ENCODE data around the gene SYS1. TPM values are rescaled to one million over a fixed set of nuclear protein-coding genes. Genes with fewer than 3 reads are reported as not detected.

SYS1 gene
- total RNA-seq, 4 donors from 2014 or later, result 30.9 to 49.5 (median 38.7) TPM

DNA sequence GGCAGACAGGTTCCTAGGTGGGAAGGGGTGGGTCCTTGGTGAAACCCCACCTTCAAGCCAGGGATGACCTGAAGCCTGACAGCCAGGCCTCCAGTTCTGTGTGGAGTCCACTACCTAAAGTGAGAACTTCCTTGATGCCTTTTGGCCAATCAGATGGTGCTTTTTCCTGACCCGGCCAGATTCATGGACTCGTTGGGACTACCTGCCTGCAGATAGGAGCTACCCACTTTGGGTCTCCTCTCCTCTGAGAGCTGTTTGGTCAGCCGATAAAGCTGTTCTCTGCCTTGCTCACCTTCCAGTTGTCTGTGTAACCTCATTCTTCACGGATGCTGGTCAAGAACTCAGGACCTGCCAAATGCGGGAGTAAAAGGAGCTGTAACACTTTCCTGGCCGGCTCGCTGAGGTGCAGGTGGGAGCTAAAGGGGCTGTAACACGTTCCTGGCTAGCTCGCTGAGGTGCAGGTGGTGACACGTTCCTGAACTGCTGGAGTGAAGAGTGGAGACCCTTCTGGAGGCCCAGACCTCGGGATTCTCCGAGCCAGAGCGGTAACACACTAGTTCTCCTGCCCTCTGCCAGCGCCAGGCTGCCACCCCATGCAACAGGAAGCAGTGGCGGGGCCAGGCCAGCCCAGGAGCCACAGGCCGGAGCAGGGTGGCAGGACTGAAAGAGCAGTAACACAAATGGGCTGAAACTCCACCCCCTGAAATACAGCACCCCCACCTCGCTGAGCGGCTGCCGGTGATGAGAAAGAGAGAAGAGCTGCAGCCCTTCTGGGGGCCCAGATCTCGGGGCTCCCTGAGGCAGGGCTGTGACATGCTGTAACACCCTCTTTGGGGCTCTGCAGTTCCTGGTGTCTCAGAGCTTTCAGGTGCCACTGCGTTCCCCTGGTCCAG, 31.5 kb downstream of the SYS1 start:
- peaks cover 4% of the 10 kb centered on the region for H3K36me3 ChIP-seq
- no peaks in the 10 kb centered on the region for H3K9me3 ChIP-seq
- H3K4me1 ChIP-seq, result no peaks in the 10 kb centered on the region
- no peaks in the 10 kb centered on the region for H3K27me3 ChIP-seq
- no peak overlapping the region for H3K27ac ChIP-seq
- no peak for DNase-seq (ENCODE audit: low spot score in 2 of 2)
- 91% methylated on average over 17 of the region's 21 CpGs for WGBS
- no peak overlapping the region for H3K4me3 ChIP-seq
- TF ChIP-seq, protein P1, sequence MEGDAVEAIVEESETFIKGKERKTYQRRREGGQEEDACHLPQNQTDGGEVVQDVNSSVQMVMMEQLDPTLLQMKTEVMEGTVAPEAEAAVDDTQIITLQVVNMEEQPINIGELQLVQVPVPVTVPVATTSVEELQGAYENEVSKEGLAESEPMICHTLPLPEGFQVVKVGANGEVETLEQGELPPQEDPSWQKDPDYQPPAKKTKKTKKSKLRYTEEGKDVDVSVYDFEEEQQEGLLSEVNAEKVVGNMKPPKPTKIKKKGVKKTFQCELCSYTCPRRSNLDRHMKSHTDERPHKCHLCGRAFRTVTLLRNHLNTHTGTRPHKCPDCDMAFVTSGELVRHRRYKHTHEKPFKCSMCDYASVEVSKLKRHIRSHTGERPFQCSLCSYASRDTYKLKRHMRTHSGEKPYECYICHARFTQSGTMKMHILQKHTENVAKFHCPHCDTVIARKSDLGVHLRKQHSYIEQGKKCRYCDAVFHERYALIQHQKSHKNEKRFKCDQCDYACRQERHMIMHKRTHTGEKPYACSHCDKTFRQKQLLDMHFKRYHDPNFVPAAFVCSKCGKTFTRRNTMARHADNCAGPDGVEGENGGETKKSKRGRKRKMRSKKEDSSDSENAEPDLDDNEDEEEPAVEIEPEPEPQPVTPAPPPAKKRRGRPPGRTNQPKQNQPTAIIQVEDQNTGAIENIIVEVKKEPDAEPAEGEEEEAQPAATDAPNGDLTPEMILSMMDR (IDR thresholded peaks at IDR 0.05), result no peak
- TF ChIP-seq POLR2AphosphoS5 (IDR thresholded peaks at IDR 0.05) (no peak), EP300 (IDR thresholded peaks at IDR 0.05) (no peak), POLR2A (IDR thresholded peaks at IDR 0.05) (no peak)

DNA sequence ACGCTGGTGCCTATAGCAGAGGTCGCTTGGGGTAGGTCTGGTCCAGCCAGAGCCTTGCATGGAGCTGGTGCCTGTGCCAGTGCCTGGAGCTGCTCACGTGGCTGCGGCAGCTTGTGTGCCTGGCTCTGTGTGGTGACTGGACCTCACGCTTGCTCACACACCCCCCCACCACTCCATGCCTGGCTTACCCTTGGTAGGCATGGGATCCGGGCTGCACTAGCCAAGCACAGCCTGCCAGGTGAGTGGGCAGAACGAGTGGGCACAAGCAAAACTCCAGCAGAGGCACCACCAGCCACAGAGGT, 32.1 kb downstream of the SYS1 start:
- no peaks in the 10 kb centered on the region for H3K9me3 ChIP-seq
- H3K4me1 ChIP-seq, result no peaks in the 10 kb centered on the region
- H3K36me3 ChIP-seq, result peaks cover 4% of the 10 kb centered on the region
- 91% methylated on average over 4 of the region's 7 CpGs for WGBS
- no peaks in the 10 kb centered on the region for H3K27me3 ChIP-seq
- no peak overlapping the region for H3K27ac ChIP-seq
- no peak for TF ChIP-seq POLR2AphosphoS5 (IDR thresholded peaks at IDR 0.05)
- no peak for TF ChIP-seq POLR2A (IDR thresholded peaks at IDR 0.05)
- TF ChIP-seq, protein P1 (IDR thresholded peaks at IDR 0.05), result no peak
- no peak for TF ChIP-seq EP300 (IDR thresholded peaks at IDR 0.05)
- no peak overlapping the region for H3K4me3 ChIP-seq
- DNase-seq (ENCODE audit: low spot score in 2 of 2), result no peak

DNA sequence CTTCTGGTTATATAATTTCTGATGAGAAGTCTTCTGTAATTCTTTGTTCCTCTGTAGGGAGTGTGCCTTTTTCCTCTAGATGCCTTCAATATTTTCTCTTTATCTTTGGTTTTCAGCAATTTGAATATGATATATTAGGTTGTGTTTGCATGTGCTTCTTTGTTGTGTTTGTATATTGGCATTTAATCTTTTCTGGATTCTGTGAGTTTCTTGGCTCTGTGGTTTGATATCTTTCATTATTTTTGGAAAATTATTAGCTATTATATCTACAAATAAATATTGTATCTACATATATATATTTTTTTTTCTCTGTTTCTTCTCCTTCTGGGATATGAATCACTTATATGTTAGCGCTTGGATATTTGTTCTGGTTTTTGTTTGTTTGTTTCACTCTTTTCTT, 36.1 kb downstream of the SYS1 start:
- no peaks in the 10 kb centered on the region for H3K9me3 ChIP-seq
- TF ChIP-seq, protein P1 (IDR thresholded peaks at IDR 0.05), result no peak
- no peak for TF ChIP-seq POLR2AphosphoS5 (IDR thresholded peaks at IDR 0.05)
- no peak for TF ChIP-seq EP300 (IDR thresholded peaks at IDR 0.05)
- no peak for TF ChIP-seq POLR2A (IDR thresholded peaks at IDR 0.05)

DNA sequence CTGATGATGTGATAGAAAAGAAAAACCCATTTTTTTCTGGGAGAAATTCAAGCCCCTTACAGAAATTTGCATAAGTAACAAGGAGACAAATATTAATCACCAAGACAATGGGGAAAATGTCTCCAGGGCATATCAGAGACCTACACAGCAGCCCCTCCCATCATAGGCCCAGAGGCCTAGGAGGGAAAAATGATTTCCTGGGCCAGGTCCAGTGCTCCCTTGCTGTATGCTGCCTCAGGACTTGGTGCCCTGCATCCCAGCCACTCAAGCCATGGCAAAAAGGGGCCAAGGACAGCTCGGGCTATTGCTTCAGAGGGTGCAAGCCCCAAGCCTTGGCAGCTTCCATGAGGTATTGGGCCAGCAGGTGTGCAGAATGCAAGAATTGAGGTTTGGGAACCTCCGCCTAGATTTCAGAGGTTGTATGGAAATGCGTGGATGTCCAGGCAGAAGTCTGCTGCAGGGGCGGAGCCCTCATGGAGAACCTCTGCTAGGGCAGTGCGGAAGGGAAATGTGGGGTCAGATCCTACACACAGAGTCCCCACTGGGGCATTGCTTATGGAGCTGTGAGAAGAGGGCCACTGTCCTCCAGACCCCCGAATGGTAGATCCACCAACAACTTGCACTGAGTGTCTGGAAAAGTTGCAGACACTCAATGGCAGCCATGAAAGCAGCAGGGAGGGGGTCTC, 37.5 kb downstream of the SYS1 start:
- TF ChIP-seq, protein P1 (IDR thresholded peaks at IDR 0.05), result no peak
- TF ChIP-seq EP300 (IDR thresholded peaks at IDR 0.05) (no peak), POLR2A (IDR thresholded peaks at IDR 0.05) (no peak), POLR2AphosphoS5 (IDR thresholded peaks at IDR 0.05) (no peak)
- Histone ChIP-seq H3K4me3 (no peak overlapping the region), H3K9me3 (no peaks in the 10 kb centered on the region), H3K36me3 (no peaks in the 10 kb centered on the region), H3K27ac (no peak overlapping the region), H3K4me1 (peaks cover 3% of the 10 kb centered on the region), H3K27me3 (no peaks in the 10 kb centered on the region)
- DNase-seq (ENCODE audit: low spot score in 2 of 2), result peak in 1 of 2 donors; percentile 29
- WGBS, result 95% methylated on average over 5 of the region's 6 CpGs

More for the DNA sequence above, 36.1 kb downstream of the SYS1 start:
- Histone ChIP-seq H3K36me3 (peaks cover 4% of the 10 kb centered on the region), H3K27me3 (no peaks in the 10 kb centered on the region), H3K27ac (no peak overlapping the region), H3K4me1 (no peaks in the 10 kb centered on the region), H3K4me3 (no peak overlapping the region)
- no peak for DNase-seq (ENCODE audit: low spot score in 2 of 2)
- WGBS, result 100% methylated on average over 1 of the region's 1 CpG

DNA sequence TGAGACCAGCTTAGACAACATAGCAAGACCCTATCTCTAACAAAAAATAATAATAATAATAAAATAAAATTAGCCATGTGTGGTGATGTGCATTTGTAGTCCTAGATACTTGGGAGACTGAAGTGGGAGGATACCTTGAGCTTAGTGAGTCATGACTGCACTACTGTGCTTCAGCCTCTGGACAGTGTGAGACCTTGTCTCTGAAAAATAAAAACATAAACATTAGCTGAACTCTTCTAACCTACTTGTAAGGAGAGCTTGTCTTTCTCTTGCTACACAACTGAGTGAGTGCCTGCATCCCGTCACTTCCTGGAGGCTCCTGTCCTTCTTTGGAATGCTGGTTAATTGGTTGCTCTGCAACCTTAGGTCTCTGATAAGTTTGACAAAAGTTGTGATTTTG, 40.0 kb downstream of the SYS1 start:
- Histone ChIP-seq H3K4me3 (no peak overlapping the region), H3K36me3 (no peaks in the 10 kb centered on the region), H3K27ac (no peak overlapping the region), H3K4me1 (peaks cover 14% of the 10 kb centered on the region), H3K27me3 (no peaks in the 10 kb centered on the region), H3K9me3 (no peaks in the 10 kb centered on the region)
- DNase-seq (ENCODE audit: low spot score in 2 of 2), result no peak
- 96% methylated on average over 1 of the region's 1 CpG for WGBS
- TF ChIP-seq POLR2AphosphoS5 (IDR thresholded peaks at IDR 0.05), result no peak
